OCI-M1 (cell line): ENCODE measurements around the gene PHKG2.

Experiments used
- DNase-seq: peaks from one replicate; lab custom pipeline; 2025; lab: John Stamatoyannopoulos, UW

Gene PHKG2

GRCh38 chr16:30775131-30775391 is 26.8 kb downstream of the PHKG2 start:
- DNase-seq = no peak

GRCh38 chr16:30775392-30776188 is 27.4 kb downstream of the PHKG2 start:
- peak; percentile 97 for DNase-seq

GRCh38 chr16:30777591-30778297 is 29.5 kb downstream of the PHKG2 start:
- no peak for DNase-seq

GRCh38 chr16:30778549-30779244 is 30.5 kb downstream of the PHKG2 start:
- peak; percentile 82 for DNase-seq

- no peak for DNase-seq
Measured at GRCh38 chr16:30779596-30779995, 31.4 kb downstream of the PHKG2 start.

- no peak for DNase-seq
Measured at GRCh38 chr16:30780021-30780420, 31.8 kb downstream of the PHKG2 start.

- no peak for DNase-seq
Measured at GRCh38 chr16:30780549-30780948, 32.3 kb downstream of the PHKG2 start.

- no peak for DNase-seq
Measured at GRCh38 chr16:30782486-30783279, 34.5 kb downstream of the PHKG2 start.

GRCh38 chr16:30783280-30784109 is 35.3 kb downstream of the PHKG2 start:
- DNase-seq = no peak

- no peak for DNase-seq
Measured at GRCh38 chr16:30784215-30784614, 36.0 kb downstream of the PHKG2 start.

GRCh38 chr16:30785126-30786106 is 37.2 kb downstream of the PHKG2 start:
- DNase-seq = no peak

GRCh38 chr16:30786115-30786935 is 38.1 kb downstream of the PHKG2 start:
- DNase-seq = peak; percentile 44

GRCh38 chr16:30786936-30787612 is 38.8 kb downstream of the PHKG2 start, which contains the start of gene ZNF629:
ZNF629 (minus strand) TSS chr16:30787205; CDS start chr16:30784482, 2,723 bp downstream.
- DNase-seq = peak; percentile 78

- no peak for DNase-seq
Measured at GRCh38 chr16:30787613-30788378, 39.6 kb downstream of the PHKG2 start.

- DNase-seq = no peak
Measured at GRCh38 chr16:30793508-30794069, 45.4 kb downstream of the PHKG2 start.

GRCh38 chr16:30794634-30795033 is 46.4 kb downstream of the PHKG2 start:
- DNase-seq = no peak

- peak; percentile 37 for DNase-seq
Measured at GRCh38 chr16:30797670-30798309, 49.6 kb downstream of the PHKG2 start.
